ENCODE measurements around the gene ADM5. TPM values are rescaled to one million over a fixed set of nuclear protein-coding genes. Genes with fewer than 3 reads are reported as not detected.

ADM5 gene
- total and polyA plus RNA-seq, 7 donors = 0.38 to 1.5 (median 0.58) TPM

DNA sequence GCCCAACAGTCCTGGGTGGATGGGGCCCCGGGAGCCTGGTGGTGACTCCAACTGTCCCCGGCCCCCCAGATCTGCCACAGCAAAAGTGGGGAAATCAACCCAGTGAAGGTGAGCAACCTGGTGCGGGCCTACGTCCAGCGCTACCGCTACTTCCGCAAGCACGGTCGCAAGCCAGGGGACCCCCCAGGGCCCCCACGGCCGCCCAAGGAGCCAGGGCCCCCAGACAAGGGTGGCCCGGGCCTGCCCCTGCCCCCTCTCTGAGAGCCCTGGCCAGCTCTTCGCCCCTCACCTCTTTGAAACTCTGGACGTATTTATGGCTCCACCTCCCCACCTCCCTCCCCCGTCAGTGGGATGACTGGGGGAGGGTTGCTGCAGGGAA is 31.3 kb upstream of the ADM5 start:
- H3K9me3 ChIP-seq = no peaks in the 10 kb centered on the region
- WGBS, 3 donors = 80 to 91% (median 87%) methylated on average over 11 to 15 of the region's 15 CpGs
- H3K27ac ChIP-seq = no peak overlapping the region
- no peaks in the 10 kb centered on the region for H3K27me3 ChIP-seq (ENCODE audit: insufficient read depth in 3 of 3, low read length in 2 of 3)
- intact Hi-C loops (cut with DNase I) = no loop called here
- TF ChIP-seq, protein P1, sequence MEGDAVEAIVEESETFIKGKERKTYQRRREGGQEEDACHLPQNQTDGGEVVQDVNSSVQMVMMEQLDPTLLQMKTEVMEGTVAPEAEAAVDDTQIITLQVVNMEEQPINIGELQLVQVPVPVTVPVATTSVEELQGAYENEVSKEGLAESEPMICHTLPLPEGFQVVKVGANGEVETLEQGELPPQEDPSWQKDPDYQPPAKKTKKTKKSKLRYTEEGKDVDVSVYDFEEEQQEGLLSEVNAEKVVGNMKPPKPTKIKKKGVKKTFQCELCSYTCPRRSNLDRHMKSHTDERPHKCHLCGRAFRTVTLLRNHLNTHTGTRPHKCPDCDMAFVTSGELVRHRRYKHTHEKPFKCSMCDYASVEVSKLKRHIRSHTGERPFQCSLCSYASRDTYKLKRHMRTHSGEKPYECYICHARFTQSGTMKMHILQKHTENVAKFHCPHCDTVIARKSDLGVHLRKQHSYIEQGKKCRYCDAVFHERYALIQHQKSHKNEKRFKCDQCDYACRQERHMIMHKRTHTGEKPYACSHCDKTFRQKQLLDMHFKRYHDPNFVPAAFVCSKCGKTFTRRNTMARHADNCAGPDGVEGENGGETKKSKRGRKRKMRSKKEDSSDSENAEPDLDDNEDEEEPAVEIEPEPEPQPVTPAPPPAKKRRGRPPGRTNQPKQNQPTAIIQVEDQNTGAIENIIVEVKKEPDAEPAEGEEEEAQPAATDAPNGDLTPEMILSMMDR (IDR thresholded peaks at IDR 0.05) = no peak
- no peak for ATAC-seq
- H3K36me3 ChIP-seq (ENCODE audit: insufficient read depth in 1 of 2, low read depth in 1 of 2) = peaks cover 9 to 96% of the 10 kb centered on the region in 2 donors
- H3K4me1 ChIP-seq = no peaks in the 10 kb centered on the region
- H3K4me3 ChIP-seq = no peak overlapping the region
- DNase-seq = no peak

DNA sequence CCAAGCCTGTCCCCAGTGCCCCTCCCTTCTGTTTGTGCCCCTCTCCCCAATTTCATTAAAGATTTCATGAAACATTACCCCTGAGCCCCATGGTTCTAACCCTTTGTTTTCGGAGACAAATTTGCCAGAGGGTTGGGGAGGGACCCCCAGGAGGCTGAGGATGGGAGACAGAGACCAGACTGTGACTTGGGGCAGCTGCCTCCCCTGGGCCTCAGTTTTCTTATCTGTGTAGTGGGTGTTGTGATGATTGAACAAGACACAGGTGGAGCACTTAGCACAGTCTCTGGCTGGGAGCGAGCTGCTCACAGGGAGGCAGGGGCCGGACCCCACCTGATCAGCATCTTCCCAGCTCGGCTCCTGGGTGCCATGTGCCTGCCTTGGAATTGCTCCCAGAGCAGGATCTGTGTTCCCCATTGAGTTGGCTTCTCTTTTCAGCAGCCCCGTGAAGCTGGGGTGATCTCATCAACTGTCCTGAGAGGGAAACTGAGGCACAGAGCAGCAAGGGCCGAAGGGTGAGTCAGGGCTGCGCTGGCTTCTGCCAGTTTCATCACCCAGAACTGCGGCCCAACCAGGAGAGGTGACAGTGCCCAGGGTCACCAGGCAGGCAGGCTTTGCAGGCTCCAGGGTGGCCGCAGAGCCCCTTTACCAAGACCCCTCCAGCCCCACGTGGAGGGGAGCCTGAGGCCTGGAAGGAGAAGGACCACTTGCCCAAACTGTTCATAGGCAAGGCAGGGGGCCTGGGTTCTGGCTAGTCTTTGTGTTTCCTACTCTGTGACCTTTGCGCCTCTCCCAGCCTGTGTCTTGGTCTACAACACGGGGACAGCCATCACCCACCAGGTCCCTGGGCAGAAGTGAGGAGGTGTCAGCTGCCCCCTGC is 30.6 kb upstream of the ADM5 start:
- DNase-seq = no peak

DNA sequence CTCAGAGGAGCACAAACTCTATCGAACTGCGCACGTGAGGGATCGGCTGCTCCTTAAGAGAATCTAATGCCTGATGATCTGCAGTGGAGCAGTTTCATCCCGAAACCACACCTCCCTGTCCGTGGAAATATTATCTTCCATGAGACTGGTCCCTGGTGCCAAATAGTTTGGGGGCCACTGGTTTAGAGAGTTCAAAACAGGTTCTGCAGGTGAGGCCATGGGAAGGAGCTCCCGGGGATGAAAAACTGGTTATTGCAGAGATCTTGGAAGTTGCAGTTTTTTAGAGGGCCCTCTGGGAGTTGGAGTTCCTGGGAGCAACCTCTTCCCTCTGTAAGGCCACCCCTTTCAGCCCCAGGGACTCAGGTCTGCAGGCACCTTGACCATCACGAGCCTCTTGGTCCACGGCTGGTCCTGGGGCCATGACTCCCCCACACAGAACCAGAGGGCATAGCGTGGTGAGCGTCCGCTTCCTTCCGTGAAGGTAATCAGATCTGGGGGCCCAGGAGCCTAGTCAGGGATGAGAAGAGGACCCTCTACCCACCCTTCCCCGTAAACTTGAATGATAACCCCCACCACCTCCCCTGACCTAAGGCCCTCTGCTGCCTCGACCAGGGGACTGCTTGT is 28.9 kb upstream of the ADM5 start:
- intact Hi-C loops (cut with DNase I) = no loop called here
- Histone ChIP-seq H3K9me3 (no peaks in the 10 kb centered on the region), H3K27me3 (ENCODE audit: insufficient read depth in 3 of 3, low read length in 2 of 3) (no peaks in the 10 kb centered on the region), H3K36me3 (ENCODE audit: insufficient read depth in 1 of 2, low read depth in 1 of 2) (peaks cover 5 to 73% of the 10 kb centered on the region in 2 donors), H3K4me3 (no peak overlapping the region), H3K27ac (no peak overlapping the region), H3K4me1 (peaks cover 3% of the 10 kb centered on the region)
- TF ChIP-seq, protein P1 (IDR thresholded peaks at IDR 0.05) = no peak
- ATAC-seq = no peak
- 83 to 90% (median 88%) methylated on average over 14 to 15 of the region's 15 CpGs for WGBS, 3 donors
- DNase-seq = no peak

More for the DNA sequence above, 30.6 kb upstream of the ADM5 start:
- H3K4me3 ChIP-seq = no peak overlapping the region
- TF ChIP-seq, protein P1 (IDR thresholded peaks at IDR 0.05) = no peak
- intact Hi-C loops (cut with DNase I) = no loop called here
- H3K9me3 ChIP-seq = no peaks in the 10 kb centered on the region
- H3K4me1 ChIP-seq = peaks cover under 1% of the 10 kb centered on the region
- no peaks in the 10 kb centered on the region for H3K27me3 ChIP-seq (ENCODE audit: insufficient read depth in 3 of 3, low read length in 2 of 3)
- ATAC-seq = no peak
- no peak overlapping the region for H3K27ac ChIP-seq
- 88 to 90% (median 88%) methylated on average over 12 of the region's 12 CpGs for WGBS, 3 donors
- H3K36me3 ChIP-seq (ENCODE audit: insufficient read depth in 1 of 2, low read depth in 1 of 2) = peaks cover 9 to 90% of the 10 kb centered on the region in 2 donors

DNA sequence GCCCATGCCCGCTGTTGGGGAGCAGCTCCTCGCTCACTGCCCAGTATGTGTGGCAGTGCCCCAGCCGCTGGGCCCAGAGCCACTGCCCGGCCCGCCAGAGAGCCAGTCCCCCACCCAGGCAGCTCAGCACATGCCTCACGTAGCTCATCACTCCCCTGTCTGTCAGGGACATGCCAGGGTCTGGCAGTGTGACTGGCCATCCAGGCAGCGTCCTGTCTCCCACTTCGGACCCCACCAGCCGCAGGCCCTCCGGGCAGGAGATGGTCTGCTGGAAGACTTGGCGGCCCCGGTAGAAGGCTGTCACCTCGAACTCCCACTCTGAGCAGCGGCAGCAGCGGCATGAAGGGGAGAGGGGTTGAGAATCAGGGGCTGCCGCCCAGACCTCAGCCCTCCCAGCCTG is 27.4 kb upstream of the ADM5 start:
- ATAC-seq = no peak
- H3K9me3 ChIP-seq = no peaks in the 10 kb centered on the region
- peaks cover 8% of the 10 kb centered on the region for H3K4me1 ChIP-seq
- DNase-seq = no peak
- intact Hi-C loops (cut with DNase I) = loop anchor here in 1 of 2 donors (2.0 kb wide), 1 partner anchor 13 kb away; no protein-coding TSS in a partner anchor
- H3K4me3 ChIP-seq = no peak overlapping the region
- WGBS, 3 donors = 87 to 91% (median 89%) methylated on average over 16 of the region's 16 CpGs
- H3K36me3 ChIP-seq (ENCODE audit: insufficient read depth in 1 of 2, low read depth in 1 of 2) = peaks cover 5 to 58% of the 10 kb centered on the region in 2 donors
- H3K27ac ChIP-seq = no peak overlapping the region
- H3K27me3 ChIP-seq (ENCODE audit: insufficient read depth in 3 of 3, low read length in 2 of 3) = no peaks in the 10 kb centered on the region
- TF ChIP-seq, protein P1 (IDR thresholded peaks at IDR 0.05) = no peak

Data from psoas muscle (tissue), 8 donors.